ENCODE measurements around the gene DPF3. TPM values are rescaled to one million over a fixed set of nuclear protein-coding genes. Genes with fewer than 3 reads are reported as not detected.

DPF3 gene
- total and polyA plus RNA-seq, 9 of the 15 experiments (the other 6 are each of a cell fraction or from before 2014, with no cell fraction given): 0.21 to 4.9 (median 1.2) TPM

DNA sequence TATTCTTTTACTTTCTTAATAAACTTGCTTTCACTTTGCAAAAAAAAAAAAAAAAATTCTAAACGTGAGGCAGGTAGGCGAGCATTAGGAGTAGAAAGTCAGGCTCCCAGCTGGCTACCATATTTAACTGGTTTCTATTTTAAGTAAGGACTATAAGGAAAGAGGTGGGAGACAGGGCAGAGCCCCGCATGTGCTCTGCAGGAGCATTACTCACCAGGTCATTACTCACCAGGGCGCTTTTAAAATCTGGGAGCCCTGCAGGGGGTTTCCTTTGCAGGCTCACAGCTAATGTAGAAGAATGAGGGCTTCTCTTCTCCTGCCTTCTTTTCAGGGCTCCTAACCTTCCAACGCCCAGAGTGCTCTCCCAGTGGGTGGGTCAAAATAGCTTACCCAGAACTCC lies 14.0 kb upstream of the DPF3 start (continued):
- TF ChIP-seq, protein P1, sequence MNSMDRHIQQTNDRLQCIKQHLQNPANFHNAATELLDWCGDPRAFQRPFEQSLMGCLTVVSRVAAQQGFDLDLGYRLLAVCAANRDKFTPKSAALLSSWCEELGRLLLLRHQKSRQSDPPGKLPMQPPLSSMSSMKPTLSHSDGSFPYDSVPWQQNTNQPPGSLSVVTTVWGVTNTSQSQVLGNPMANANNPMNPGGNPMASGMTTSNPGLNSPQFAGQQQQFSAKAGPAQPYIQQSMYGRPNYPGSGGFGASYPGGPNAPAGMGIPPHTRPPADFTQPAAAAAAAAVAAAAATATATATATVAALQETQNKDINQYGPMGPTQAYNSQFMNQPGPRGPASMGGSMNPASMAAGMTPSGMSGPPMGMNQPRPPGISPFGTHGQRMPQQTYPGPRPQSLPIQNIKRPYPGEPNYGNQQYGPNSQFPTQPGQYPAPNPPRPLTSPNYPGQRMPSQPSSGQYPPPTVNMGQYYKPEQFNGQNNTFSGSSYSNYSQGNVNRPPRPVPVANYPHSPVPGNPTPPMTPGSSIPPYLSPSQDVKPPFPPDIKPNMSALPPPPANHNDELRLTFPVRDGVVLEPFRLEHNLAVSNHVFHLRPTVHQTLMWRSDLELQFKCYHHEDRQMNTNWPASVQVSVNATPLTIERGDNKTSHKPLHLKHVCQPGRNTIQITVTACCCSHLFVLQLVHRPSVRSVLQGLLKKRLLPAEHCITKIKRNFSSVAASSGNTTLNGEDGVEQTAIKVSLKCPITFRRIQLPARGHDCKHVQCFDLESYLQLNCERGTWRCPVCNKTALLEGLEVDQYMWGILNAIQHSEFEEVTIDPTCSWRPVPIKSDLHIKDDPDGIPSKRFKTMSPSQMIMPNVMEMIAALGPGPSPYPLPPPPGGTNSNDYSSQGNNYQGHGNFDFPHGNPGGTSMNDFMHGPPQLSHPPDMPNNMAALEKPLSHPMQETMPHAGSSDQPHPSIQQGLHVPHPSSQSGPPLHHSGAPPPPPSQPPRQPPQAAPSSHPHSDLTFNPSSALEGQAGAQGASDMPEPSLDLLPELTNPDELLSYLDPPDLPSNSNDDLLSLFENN (IDR thresholded peaks at IDR 0.05; ENCODE audit: low read depth in 2 of 2, low read length in 2 of 2): 0 out of 4 replicates have a peak, but pooled peaks of 1 of the 2 experiments have one; percentile 21
- TF ChIP-seq NR2C1 (IDR thresholded peaks at IDR 0.05) (no peak; the same call in 1 of the 2 replicates), NR2C1 (tag; IDR thresholded peaks at IDR 0.05) (no peak), HNRNPLL (IDR thresholded peaks at IDR 0.05; ENCODE audit: low read depth, low read length, poor library complexity, severe bottlenecking) (no peak), FOXK2 (conservative IDR thresholded peaks at IDR 0.05 in 1 of 2, IDR thresholded peaks at IDR 0.05 in 1 of 2; ENCODE audit: low read depth in 2 of 2) (no peak), EP400 (IDR thresholded peaks at IDR 0.05) (peak; percentile 73), ZNF707 (CRISPR knock-in tag; conservative IDR thresholded peaks at IDR 0.05) (no peak), PML (IDR thresholded peaks at IDR 0.05; ENCODE audit: low read length) (0 out of 2 replicates have a peak, but pooled peaks have one; percentile 13), HLTF (IDR thresholded peaks at IDR 0.05) (no peak), MEF2A (IDR thresholded peaks at IDR 0.05; ENCODE audit: control insufficient read depth, low read depth, low read length) (peak; percentile 46; the same call in 1 of the 2 replicates), FUS (optimal IDR thresholded peaks at IDR 0.05; ENCODE audit: low read depth, low read length) (no peak), ZNF830 (CRISPR knock-in tag; IDR thresholded peaks at IDR 0.05) (no peak), SRF (CRISPR knock-in tag; IDR thresholded peaks at IDR 0.05) (peak in 1 of 2 experiments; percentile 1; a peak in 1 of 4 replicates), NCOA6 (IDR thresholded peaks at IDR 0.05) (no peak), ZNF79 (CRISPR knock-in tag; IDR thresholded peaks at IDR 0.05; ENCODE audit: low read depth) (no peak), ZNF197 (CRISPR knock-in tag; IDR thresholded peaks at IDR 0.05; ENCODE audit: low read depth) (no peak), ZFP30 (CRISPR knock-in tag; IDR thresholded peaks at IDR 0.05; ENCODE audit: borderline replicate concordance) (no peak), ZNF239 (CRISPR knock-in tag; IDR thresholded peaks at IDR 0.05) (no peak), ARID1B (IDR thresholded peaks at IDR 0.05) (no peak)
- TF ChIP-seq, protein P2, sequence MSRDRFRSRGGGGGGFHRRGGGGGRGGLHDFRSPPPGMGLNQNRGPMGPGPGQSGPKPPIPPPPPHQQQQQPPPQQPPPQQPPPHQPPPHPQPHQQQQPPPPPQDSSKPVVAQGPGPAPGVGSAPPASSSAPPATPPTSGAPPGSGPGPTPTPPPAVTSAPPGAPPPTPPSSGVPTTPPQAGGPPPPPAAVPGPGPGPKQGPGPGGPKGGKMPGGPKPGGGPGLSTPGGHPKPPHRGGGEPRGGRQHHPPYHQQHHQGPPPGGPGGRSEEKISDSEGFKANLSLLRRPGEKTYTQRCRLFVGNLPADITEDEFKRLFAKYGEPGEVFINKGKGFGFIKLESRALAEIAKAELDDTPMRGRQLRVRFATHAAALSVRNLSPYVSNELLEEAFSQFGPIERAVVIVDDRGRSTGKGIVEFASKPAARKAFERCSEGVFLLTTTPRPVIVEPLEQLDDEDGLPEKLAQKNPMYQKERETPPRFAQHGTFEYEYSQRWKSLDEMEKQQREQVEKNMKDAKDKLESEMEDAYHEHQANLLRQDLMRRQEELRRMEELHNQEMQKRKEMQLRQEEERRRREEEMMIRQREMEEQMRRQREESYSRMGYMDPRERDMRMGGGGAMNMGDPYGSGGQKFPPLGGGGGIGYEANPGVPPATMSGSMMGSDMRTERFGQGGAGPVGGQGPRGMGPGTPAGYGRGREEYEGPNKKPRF (IDR thresholded peaks at IDR 0.05; ENCODE audit: low read depth, low read length): no peak
- TF ChIP-seq, protein P3, sequence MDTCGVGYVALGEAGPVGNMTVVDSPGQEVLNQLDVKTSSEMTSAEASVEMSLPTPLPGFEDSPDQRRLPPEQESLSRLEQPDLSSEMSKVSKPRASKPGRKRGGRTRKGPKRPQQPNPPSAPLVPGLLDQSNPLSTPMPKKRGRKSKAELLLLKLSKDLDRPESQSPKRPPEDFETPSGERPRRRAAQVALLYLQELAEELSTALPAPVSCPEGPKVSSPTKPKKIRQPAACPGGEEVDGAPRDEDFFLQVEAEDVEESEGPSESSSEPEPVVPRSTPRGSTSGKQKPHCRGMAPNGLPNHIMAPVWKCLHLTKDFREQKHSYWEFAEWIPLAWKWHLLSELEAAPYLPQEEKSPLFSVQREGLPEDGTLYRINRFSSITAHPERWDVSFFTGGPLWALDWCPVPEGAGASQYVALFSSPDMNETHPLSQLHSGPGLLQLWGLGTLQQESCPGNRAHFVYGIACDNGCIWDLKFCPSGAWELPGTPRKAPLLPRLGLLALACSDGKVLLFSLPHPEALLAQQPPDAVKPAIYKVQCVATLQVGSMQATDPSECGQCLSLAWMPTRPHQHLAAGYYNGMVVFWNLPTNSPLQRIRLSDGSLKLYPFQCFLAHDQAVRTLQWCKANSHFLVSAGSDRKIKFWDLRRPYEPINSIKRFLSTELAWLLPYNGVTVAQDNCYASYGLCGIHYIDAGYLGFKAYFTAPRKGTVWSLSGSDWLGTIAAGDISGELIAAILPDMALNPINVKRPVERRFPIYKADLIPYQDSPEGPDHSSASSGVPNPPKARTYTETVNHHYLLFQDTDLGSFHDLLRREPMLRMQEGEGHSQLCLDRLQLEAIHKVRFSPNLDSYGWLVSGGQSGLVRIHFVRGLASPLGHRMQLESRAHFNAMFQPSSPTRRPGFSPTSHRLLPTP (IDR thresholded peaks at IDR 0.05; ENCODE audit: borderline replicate concordance, extremely low read depth, insufficient read length): no peak

All from K562 (cell line).